ENCODE data around the gene COPB1.

COPB1 gene

GRCh38 chr11:14423633-14424032 lies 76.0 kb downstream of the COPB1 start:
- no peak for DNase-seq

- DNase-seq: no peak
Measured at GRCh38 chr11:14422814-14423182, 76.8 kb downstream of the COPB1 start.

- DNase-seq: no peak
Measured at GRCh38 chr11:14422052-14422813, 77.4 kb downstream of the COPB1 start.

- DNase-seq: no peak
Measured at GRCh38 chr11:14420223-14420622, 79.4 kb downstream of the COPB1 start.

GRCh38 chr11:14418801-14419417 lies 80.7 kb downstream of the COPB1 start:
- DNase-seq: no peak

GRCh38 chr11:14417617-14418374 lies 81.8 kb downstream of the COPB1 start:
- no peak for DNase-seq

GRCh38 chr11:14417186-14417585 lies 82.4 kb downstream of the COPB1 start:
- DNase-seq: no peak

- no peak for DNase-seq
Measured at GRCh38 chr11:14414470-14415461, 84.8 kb downstream of the COPB1 start.

GRCh38 chr11:14413307-14414069 lies 86.1 kb downstream of the COPB1 start:
- DNase-seq: no peak

- no peak for DNase-seq
Measured at GRCh38 chr11:14411818-14412217, 87.8 kb downstream of the COPB1 start.

GRCh38 chr11:14409891-14410290 lies 89.7 kb downstream of the COPB1 start:
- no peak for DNase-seq

GRCh38 chr11:14408612-14409011 lies 91.0 kb downstream of the COPB1 start:
- DNase-seq: no peak

Measured in GDM1 (cell line).